Right lung (tissue), 5 donors: ENCODE results near the gene BIRC5. TPM values are rescaled to one million over a fixed set of nuclear protein-coding genes. Genes with fewer than 3 reads are reported as not detected.

Source experiments
- DNase-seq, 2 donors: peaks; one replicate each; pipeline ENCODE4 v3.0.0-alpha.2; 2013
- polyA plus RNA-seq, 5 donors: library from polyadenylated mRNA; unstranded; fragments of 120-200 nt; gene quantifications; one replicate each; pipeline versions ENCODE4 v1.2.1 to v1.2.3, GENCODE V29; 2013; ENCODE audit warnings: inconsistent platforms in 1 of 5, low replicate concordance in 1 of 5; ENCODE audit not compliant: insufficient read length in 5 of 5, insufficient read depth in 1 of 5

BIRC5 gene
- polyA plus RNA-seq, 5 donors = 21.7 to 39.2 (median 28.0) TPM

DNA sequence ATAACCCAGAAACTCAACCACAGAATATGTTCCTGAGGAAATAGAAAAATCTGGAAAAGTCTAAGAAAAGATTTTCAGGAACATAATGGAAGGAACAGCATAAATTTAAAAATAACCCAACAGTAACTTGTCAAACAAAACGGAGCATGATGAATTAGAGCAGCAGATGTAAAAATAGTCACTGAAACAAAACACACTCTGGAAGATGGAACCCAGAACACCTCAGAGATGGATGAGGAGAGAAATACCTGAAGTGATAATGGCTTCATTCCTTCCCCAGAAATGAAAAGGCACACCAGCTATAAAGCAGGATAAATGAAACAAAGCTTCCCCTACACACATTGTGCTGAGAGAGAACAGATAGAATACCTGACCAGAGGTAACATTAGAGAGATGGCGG, 33.5 kb upstream of the BIRC5 start:
- no peak for DNase-seq

DNA sequence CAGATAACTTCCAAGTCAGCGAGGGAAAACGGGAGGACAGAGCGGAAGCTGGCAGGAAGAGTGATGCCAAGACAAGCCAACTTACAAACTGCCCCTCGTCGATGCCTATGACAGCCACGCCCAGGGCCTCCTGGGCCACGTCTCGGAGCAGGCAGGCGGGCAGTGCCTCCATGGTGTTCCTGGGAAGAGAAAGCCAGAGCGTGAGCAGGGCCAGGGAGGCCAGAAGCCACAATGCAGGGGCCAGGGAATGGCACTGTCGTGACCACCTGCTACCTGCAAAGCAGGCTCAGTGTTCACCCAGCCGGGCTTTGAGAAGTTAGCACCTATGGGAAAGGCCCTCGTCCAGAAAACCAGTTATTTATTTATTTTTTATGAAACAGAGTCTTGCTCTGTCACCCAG, 31.5 kb upstream of the BIRC5 start:
- no peak for DNase-seq

DNA sequence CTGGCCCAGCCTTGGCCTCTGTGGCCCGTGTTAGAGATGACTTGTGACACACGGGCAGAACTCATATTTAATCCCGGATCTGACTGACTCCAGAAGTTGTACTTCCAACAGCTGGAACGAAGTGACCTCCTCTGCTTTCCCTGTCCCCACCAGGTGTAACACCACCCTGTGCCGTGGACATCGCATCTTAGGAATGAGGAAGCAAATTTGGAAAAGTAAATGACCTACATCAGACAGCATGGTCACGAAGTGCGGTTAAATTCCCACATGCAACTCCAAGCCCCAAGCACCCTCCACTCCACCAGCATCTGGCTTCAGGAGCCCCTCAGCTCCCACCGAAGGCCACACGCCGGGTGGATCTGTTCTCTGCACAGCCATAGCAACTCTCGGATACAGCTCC, 30.1 kb upstream of the BIRC5 start:
- no peak for DNase-seq

GRCh38 chr17:78184351-78184750, 29.7 kb upstream of the BIRC5 start:
- DNase-seq = no peak

DNA sequence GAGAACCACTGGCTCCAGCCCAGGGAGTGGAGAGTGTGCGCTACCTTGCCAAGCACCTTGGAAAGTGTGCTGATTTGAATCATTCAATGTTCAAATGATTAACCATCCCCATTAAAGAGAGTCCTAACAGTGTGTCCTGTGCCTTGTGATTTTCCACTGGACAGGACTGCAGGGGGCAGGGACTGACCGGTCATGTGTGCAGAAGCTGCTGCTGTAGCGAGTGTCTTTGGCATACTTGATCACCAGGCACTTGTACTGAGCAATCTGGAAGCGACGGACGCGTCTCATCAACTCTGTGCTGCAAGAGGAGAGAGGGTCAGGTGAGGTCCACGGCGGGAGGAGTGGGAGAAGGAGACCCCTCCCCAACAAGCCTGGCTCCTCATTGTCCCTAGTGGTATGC, 29.2 kb upstream of the BIRC5 start:
- DNase-seq = no peak

GRCh38 chr17:78185981-78186691, 27.9 kb upstream of the BIRC5 start:
- DNase-seq = no peak

DNA sequence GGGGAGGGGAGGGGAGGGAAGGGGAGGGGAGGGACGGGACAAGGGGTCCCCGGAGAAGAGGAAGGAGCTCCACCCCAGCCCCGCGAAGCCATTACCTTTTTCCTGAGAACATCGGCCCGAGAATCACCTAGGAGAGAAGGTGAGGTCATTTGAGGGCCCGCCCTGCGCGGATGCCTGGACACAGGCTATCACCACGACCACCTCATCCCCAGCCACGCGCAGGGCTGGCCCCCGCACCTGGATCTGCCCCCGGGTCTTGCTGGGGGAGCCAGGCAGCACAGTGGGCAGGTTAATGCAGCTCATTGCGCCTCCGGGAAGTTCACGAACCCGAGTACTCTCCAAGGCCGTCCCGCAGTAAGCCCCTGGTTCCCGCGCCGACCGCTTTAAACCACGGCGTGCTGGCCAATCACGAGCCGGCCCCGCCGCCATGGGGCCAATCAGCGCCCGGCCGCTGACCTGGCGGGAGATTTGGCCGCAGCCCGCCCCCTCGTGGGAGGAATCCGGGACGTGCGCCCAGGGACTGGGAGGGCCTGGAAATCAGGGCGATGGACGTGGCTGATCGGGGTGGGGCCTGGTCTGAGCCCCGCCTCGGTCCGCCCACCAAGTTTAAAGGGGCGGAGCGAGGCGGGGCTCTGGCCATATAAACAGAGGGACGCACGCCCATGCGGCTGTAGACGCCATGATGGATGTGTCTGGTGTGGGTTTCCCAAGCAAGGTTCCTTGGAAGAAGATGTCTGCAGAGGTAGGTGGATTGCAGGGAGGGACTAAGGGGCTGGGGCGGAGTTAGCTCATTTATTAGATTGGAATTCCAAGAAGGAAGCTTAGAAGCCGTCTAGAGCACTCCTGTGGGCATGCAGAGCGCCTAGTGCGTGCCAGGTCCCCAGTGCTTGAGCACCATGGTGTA, 27.1 kb upstream of the BIRC5 start, which contains the start of the genes AFMID and TK1:
Gene AFMID (plus strand): TSS at position 671 of the 904 bp plus-strand sequence. CDS start 9 bp downstream, at position 680.
Gene TK1 (minus strand): TSS at position 361 of the 904 bp plus-strand sequence. CDS start 58 bp downstream, at position 303.
- peak; percentile 94 to 96 for DNase-seq

GRCh38 chr17:78196716-78197115, 17.3 kb upstream of the BIRC5 start:
- DNase-seq = no peak

GRCh38 chr17:78197147-78197832, 16.8 kb upstream of the BIRC5 start:
- DNase-seq = no peak

DNA sequence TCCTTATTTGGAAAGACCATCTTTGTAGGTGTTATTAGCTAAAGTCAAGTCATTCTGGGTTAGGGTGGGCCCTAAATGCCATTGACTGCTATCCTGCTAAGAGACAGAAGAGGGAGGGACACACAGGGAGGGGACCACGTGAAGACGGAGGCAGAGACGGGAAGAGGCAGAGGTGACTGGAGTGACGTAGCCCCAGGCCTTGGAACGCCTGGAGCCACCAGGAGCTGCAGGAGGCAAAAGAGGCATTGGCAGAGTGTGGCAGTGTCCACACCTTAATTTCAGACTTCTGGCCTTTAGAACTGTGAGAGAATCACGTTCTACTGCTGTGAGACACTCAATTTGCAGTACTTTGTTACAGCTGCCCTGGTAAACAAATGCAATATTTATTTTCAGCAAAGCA, 13.6 kb upstream of the BIRC5 start:
- no peak for DNase-seq

- no peak for DNase-seq
Measured at GRCh38 chr17:78202666-78203065, 11.4 kb upstream of the BIRC5 start.

DNA sequence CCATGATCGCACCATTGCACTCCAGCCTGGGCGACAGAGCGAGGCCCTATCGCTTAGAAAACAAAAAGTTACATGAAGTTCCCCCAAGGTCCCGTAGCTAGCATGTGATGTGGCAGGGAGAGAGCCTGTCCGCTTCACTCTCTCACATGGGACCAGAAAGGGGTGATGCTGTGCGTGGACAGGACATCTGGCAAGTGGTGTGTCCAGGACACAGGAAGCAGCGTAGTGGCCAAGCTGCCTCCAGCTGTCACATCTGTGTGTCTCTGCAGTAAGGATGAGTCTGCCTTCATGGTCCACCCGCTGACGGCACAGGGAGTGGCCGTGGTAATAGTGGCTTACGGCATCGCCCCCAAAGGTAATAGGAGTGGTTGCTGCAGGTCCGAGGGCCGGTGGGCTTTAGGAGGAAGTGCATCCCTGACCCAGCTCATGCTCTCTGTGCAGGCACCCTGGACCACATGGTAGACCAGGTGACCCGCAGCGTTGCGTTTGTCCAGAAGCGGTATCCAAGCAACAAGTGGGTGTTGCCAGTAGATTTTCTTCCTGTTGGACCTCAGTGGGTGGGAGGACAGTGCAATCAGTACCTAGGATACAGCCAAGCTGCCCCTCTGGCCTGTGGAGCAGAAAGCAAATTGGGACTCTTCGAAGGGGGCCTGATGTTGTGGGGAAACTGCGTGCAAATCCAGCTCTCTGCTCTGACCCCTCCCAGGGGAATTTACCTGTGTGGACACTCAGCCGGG, 9.5 kb upstream of the BIRC5 start:
- DNase-seq = no peak

GRCh38 chr17:78205124-78205775, 8.8 kb upstream of the BIRC5 start:
- DNase-seq = no peak

- no peak for DNase-seq
Measured at GRCh38 chr17:78206298-78206697, 7.8 kb upstream of the BIRC5 start.

DNA sequence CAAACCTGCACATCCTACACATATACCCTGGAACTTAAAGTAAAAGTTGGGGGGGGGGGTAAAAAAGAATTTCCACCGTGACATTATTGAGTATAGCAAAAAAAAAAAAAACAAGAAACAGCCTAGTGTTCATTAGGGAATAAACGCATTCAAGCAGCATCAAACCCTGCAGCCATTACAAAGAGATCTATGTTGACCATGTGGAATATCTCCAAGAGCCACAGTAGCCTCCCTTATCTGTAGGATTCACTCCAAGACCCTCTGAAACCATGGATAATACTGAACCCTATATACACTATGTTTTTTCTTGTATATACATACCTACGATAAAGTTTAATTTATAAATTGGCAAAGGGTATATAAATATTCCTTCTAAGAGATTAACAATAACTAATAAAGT, 5.6 kb upstream of the BIRC5 start:
- DNase-seq = no peak

GRCh38 chr17:78210111-78210510, 3.9 kb upstream of the BIRC5 start:
- no peak for DNase-seq

- no peak for DNase-seq
Measured at GRCh38 chr17:78211032-78211431, 3.0 kb upstream of the BIRC5 start.

DNA sequence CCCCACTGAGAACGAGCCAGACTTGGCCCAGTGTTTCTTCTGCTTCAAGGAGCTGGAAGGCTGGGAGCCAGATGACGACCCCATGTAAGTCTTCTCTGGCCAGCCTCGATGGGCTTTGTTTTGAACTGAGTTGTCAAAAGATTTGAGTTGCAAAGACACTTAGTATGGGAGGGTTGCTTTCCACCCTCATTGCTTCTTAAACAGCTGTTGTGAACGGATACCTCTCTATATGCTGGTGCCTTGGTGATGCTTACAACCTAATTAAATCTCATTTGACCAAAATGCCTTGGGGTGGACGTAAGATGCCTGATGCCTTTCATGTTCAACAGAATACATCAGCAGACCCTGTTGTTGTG, 631 bp downstream of the BIRC5 start:
- no peak for DNase-seq

DNA sequence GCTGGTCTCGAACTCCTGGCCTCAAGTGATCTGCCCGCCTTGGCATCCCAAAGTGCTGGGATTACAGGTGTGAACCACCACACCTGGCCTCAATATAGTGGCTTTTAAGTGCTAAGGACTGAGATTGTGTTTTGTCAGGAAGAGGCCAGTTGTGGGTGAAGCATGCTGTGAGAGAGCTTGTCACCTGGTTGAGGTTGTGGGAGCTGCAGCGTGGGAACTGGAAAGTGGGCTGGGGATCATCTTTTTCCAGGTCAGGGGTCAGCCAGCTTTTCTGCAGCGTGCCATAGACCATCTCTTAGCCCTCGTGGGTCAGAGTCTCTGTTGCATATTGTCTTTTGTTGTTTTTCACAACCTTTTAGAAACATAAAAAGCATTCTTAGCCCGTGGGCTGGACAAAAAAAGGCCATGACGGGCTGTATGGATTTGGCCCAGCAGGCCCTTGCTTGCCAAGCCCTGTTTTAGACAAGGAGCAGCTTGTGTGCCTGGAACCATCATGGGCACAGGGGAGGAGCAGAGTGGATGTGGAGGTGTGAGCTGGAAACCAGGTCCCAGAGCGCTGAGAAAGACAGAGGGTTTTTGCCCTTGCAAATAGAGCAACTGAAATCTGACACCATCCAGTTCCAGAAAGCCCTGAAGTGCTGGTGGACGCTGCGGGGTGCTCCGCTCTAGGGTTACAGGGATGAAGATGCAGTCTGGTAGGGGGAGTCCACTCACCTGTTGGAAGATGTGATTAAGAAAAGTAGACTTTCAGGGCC, 5.5 kb downstream of the BIRC5 start:
- DNase-seq = no peak

DNA sequence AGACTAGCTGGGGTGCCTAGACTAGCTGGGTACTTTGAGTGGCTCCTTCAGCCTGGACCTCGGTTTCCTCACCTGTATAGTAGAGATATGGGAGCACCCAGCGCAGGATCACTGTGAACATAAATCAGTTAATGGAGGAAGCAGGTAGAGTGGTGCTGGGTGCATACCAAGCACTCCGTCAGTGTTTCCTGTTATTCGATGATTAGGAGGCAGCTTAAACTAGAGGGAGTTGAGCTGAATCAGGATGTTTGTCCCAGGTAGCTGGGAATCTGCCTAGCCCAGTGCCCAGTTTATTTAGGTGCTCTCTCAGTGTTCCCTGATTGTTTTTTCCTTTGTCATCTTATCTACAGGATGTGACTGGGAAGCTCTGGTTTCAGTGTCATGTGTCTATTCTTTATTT, 9.0 kb downstream of the BIRC5 start:
- no peak for DNase-seq
